Fibroblast of lung (primary cell): Measurements from ENCODE around the gene PALLD.

Source experiments
- EZH2 ChIP-seq: IDR thresholded peaks from 2 replicates; pipeline ENCODE4 v1.5.1; 2012; ENCODE audit warnings: low read length, control low read depth, mild to moderate bottlenecking; ENCODE audit errors: missing control alignments
- TF ChIP-seq, protein P1 (sequence below), 2 donors: IDR thresholded peaks in 1 of 2; conservative IDR thresholded peaks in 1 of 2; 1 replicate in 1 of 2; 2 replicates in 1 of 2; pipeline ENCODE4 v1.5.1; 2011 to 2012; ENCODE audit warnings: low read length in 2 of 2, control low read depth in 1 of 2, inconsistent platforms in 1 of 2, low read depth in 1 of 2, mild to moderate bottlenecking in 1 of 2

GRCh38 chr4:168859100-168859499 lies 362.2 kb downstream of the PALLD start:
- TF ChIP-seq, protein P1, sequence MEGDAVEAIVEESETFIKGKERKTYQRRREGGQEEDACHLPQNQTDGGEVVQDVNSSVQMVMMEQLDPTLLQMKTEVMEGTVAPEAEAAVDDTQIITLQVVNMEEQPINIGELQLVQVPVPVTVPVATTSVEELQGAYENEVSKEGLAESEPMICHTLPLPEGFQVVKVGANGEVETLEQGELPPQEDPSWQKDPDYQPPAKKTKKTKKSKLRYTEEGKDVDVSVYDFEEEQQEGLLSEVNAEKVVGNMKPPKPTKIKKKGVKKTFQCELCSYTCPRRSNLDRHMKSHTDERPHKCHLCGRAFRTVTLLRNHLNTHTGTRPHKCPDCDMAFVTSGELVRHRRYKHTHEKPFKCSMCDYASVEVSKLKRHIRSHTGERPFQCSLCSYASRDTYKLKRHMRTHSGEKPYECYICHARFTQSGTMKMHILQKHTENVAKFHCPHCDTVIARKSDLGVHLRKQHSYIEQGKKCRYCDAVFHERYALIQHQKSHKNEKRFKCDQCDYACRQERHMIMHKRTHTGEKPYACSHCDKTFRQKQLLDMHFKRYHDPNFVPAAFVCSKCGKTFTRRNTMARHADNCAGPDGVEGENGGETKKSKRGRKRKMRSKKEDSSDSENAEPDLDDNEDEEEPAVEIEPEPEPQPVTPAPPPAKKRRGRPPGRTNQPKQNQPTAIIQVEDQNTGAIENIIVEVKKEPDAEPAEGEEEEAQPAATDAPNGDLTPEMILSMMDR (conservative IDR thresholded peaks at IDR 0.05 in 1 of 2, IDR thresholded peaks at IDR 0.05 in 1 of 2; ENCODE audit: low read depth in 1 of 2, low read length in 2 of 2) = no peak
- TF ChIP-seq EZH2 = no peak
